SK-N-SH treated with all-trans-retinoic acid at 6 μM for 48 hours (cell line): ENCODE results near the gene ATP6V0E2.

Experiments used
- ATAC-seq: fragments of 200-7000 bp; cut with Tn5 transposase; 3 replicates; pipeline ENCODE4 v1.9.1; 2020; ENCODE audit warnings: mild to moderate bottlenecking, moderate library complexity
- CREB5 ChIP-seq: fragments of 250-450 bp; sonication (Bioruptor Pico); IDR thresholded peaks from 2 replicates; pipeline ENCODE4 v1.5.1; 2020; ENCODE audit warnings: low read depth, mild to moderate bottlenecking, moderate library complexity
- CSDC2 ChIP-seq: fragments of 250-450 bp; sonication (Bioruptor Pico); IDR thresholded peaks from 2 replicates; pipeline ENCODE4 v1.5.0; 2020; ENCODE audit warnings: mild to moderate bottlenecking, moderate library complexity
- CSRNP3 ChIP-seq: fragments of 250-450 bp; sonication (Bioruptor Pico); IDR thresholded peaks from 2 replicates; pipeline ENCODE4 v1.5.1; 2021; ENCODE audit warnings: mild to moderate bottlenecking, moderate library complexity
- ESRRG ChIP-seq: fragments of 250-450 bp; sonication (Bioruptor Pico); IDR thresholded peaks from 2 replicates; pipeline ENCODE4 v1.6.1; 2021; ENCODE audit warnings: mild to moderate bottlenecking
- GLIS3 ChIP-seq: fragments of 250-450 bp; sonication (Bioruptor Pico); IDR thresholded peaks from 2 replicates; pipeline ENCODE4 v1.5.0; 2020; ENCODE audit warnings: mild to moderate bottlenecking, moderate library complexity
- PATZ1 ChIP-seq: fragments of 250-450 bp; sonication (Bioruptor Pico); IDR thresholded peaks from 2 replicates; pipeline ENCODE4 v1.8.0; 2020; ENCODE audit warnings: mild to moderate bottlenecking, moderate library complexity, borderline replicate concordance
- PPARA ChIP-seq: fragments of 250-450 bp; sonication (Bioruptor Pico); IDR thresholded peaks from 2 replicates; pipeline ENCODE4 v1.5.0; 2020; ENCODE audit warnings: mild to moderate bottlenecking, borderline replicate concordance
- SNAI2 ChIP-seq: fragments of 250-450 bp; sonication (Bioruptor Pico); IDR thresholded peaks from 2 replicates; pipeline ENCODE4 v1.5.0; 2020; ENCODE audit warnings: mild to moderate bottlenecking, moderate library complexity
- TSHZ2 ChIP-seq: fragments of 250-450 bp; sonication (Bioruptor Pico); IDR thresholded peaks from 2 replicates; pipeline ENCODE4 v1.5.0; 2020; ENCODE audit warnings: mild to moderate bottlenecking, moderate library complexity
- ZC3H10 ChIP-seq: fragments of 250-450 bp; sonication (Bioruptor Pico); IDR thresholded peaks from 2 replicates; pipeline ENCODE4 v1.5.1; 2021; ENCODE audit warnings: mild to moderate bottlenecking, moderate library complexity
- ZFP3 ChIP-seq: fragments of 250-450 bp; sonication (Bioruptor Pico); IDR thresholded peaks from 2 replicates; pipeline ENCODE4 v1.5.0; 2020; ENCODE audit warnings: mild to moderate bottlenecking, moderate library complexity
- ZFP30 ChIP-seq: fragments of 450-650 bp; formaldehyde crosslinking; IDR thresholded peaks from 2 replicates; pipeline ENCODE4 v1.5.0; 2022; ENCODE audit warnings: mild to moderate bottlenecking, moderate library complexity
- ZNF565 ChIP-seq: fragments of 450-650 bp; formaldehyde crosslinking; conservative IDR thresholded peaks from 2 replicates; pipeline ENCODE4 v1.5.0; 2020; ENCODE audit warnings: low read depth, mild to moderate bottlenecking, moderate library complexity
- ZNF70 ChIP-seq: fragments of 450-650 bp; formaldehyde crosslinking; IDR thresholded peaks from 2 replicates; pipeline ENCODE4 v1.5.0; 2020; ENCODE audit warnings: mild to moderate bottlenecking, moderate library complexity
- ZNF8 ChIP-seq: fragments of 450-650 bp; formaldehyde crosslinking; IDR thresholded peaks from 2 replicates; pipeline ENCODE4 v1.5.0; 2020; ENCODE audit warnings: mild to moderate bottlenecking, moderate library complexity

ATP6V0E2 gene

GRCh38 chr7:149834601-149835000, 39.2 kb upstream of the ATP6V0E2 start (continued):
- no peak for TF ChIP-seq CREB5
- no peak for TF ChIP-seq ESRRG (CRISPR knock-in tag)

- TF ChIP-seq ZC3H10 (no peak), ZFP30 (no peak), CSDC2 (CRISPR knock-in tag) (no peak), ZFP3 (no peak), PPARA (CRISPR knock-in tag) (no peak), ZNF70 (CRISPR knock-in tag) (no peak), ESRRG (CRISPR knock-in tag) (no peak), SNAI2 (CRISPR knock-in tag) (no peak), ZNF565 (CRISPR knock-in tag) (no peak)
- no peak for ATAC-seq
These were observed 37.3 kb upstream of the ATP6V0E2 start for GRCh38 chr7:149836434-149836833.

GRCh38 chr7:149837564-149838223, 36.1 kb upstream of the ATP6V0E2 start:
- no peak for ATAC-seq
- TF ChIP-seq ZNF8 (CRISPR knock-in tag) (no peak), ZFP30 (no peak), ZC3H10 (no peak), CREB5 (no peak), TSHZ2 (CRISPR knock-in tag) (no peak)

- TF ChIP-seq PATZ1: peak; percentile 40; the same call in 1 of the 2 replicates
- 0 out of 2 replicates have a peak, but pooled peaks have one; percentile 27 for TF ChIP-seq TSHZ2 (CRISPR knock-in tag)
- TF ChIP-seq GLIS3 (CRISPR knock-in tag): no peak
- peak; percentile 21; the same call in 1 of the 2 replicates for TF ChIP-seq ZC3H10
- no peak for TF ChIP-seq ZFP30
- TF ChIP-seq CSDC2 (CRISPR knock-in tag): 0 out of 2 replicates have a peak, but pooled peaks have one; percentile 30
- no peak for TF ChIP-seq CSRNP3 (CRISPR knock-in tag)
- TF ChIP-seq ZFP3: peak; percentile 66; the same call in 1 of the 2 replicates
- ATAC-seq: peak; percentile 98
These were observed 35.4 kb upstream of the ATP6V0E2 start, which contains the start of gene ZNF862 for GRCh38 chr7:149838224-149838991. ZNF862 (plus strand) TSS chr7:149838375; CDS start chr7:149838612, 237 bp downstream.
